ENCODE data around the gene DIP2A.

DNA sequence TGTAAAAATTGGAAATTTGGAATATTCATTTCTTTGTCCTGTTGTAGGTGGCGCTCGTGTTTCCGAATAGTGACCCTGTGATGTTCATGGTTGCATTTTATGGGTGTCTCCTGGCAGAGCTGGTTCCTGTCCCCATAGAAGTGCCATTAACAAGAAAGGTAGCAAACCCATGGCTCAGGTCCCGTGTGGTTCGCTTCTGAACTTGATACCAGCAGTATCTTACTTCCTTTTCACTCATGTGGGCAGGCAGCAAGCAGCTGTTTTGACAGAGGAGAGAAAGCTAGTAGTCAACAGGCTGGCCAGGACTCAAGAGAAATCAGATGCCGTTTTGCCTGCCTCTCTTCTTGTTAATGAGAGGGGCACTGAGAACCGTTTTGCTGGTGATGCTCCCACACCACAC is 73.4 kb downstream of the DIP2A start:
- TF ChIP-seq, protein P1, sequence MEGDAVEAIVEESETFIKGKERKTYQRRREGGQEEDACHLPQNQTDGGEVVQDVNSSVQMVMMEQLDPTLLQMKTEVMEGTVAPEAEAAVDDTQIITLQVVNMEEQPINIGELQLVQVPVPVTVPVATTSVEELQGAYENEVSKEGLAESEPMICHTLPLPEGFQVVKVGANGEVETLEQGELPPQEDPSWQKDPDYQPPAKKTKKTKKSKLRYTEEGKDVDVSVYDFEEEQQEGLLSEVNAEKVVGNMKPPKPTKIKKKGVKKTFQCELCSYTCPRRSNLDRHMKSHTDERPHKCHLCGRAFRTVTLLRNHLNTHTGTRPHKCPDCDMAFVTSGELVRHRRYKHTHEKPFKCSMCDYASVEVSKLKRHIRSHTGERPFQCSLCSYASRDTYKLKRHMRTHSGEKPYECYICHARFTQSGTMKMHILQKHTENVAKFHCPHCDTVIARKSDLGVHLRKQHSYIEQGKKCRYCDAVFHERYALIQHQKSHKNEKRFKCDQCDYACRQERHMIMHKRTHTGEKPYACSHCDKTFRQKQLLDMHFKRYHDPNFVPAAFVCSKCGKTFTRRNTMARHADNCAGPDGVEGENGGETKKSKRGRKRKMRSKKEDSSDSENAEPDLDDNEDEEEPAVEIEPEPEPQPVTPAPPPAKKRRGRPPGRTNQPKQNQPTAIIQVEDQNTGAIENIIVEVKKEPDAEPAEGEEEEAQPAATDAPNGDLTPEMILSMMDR (IDR thresholded peaks at IDR 0.05; ENCODE audit: low read depth, low read length, poor library complexity, severe bottlenecking) = no peak
- no peak for TF ChIP-seq EZH2phosphoT487 (IDR thresholded peaks at IDR 0.05; ENCODE audit: borderline replicate concordance, low read length)
